Tibial artery (tissue), 4 donors: Measurements from ENCODE around the gene OAF.
"Not testable (repeated sequence)": the region's sequence is repeated elsewhere in the genome, so short reads cannot be mapped to it uniquely, and the experiment has no call there.

Experiments used
- DNase-seq, 2 donors: peaks; one replicate each; pipeline ENCODE4 v3.0.0-alpha.2; 2019
- H3K27ac ChIP-seq, 2 donors: fragments of 200-600 bp; sonication (generic) in 1 of 2; 1 replicate in 1 of 2; 2 replicates in 1 of 2; pipeline ENCODE4 v1.5.1; 2018 to 2019; ENCODE audit warnings: mild to moderate bottlenecking in 1 of 2
- H3K27me3 ChIP-seq, 2 donors: fragments of 200-600 bp; sonication (generic) in 1 of 2; one replicate each; pipeline versions ENCODE4 v1.5.1 to v1.6.0; 2016 to 2019
- H3K36me3 ChIP-seq, 3 donors: fragments of 200-600 bp; sonication (generic) in 2 of 3; one replicate each; pipeline ENCODE4 v1.5.1; 2016 to 2019; ENCODE audit warnings: mild to moderate bottlenecking in 2 of 3
- H3K4me1 ChIP-seq, 4 donors: fragments of 200-600 bp; sonication (generic) in 2 of 4; 1 replicate in 3 of 4; 2 replicates in 1 of 4; pipeline ENCODE4 v1.5.1; 2016 to 2019
- H3K4me3 ChIP-seq, 2 donors: fragments of 200-600 bp; sonication (generic) in 1 of 2; 1 replicate in 1 of 2; 2 replicates in 1 of 2; pipeline ENCODE4 v1.5.1; 2018 to 2019; ENCODE audit warnings: mild to moderate bottlenecking in 2 of 2
- H3K9me3 ChIP-seq, 3 donors: fragments of 200-600 bp; sonication (generic) in 1 of 3; one replicate each; pipeline ENCODE4 v1.5.1; 2016 to 2019
- intact Hi-C: fragments of 100-400 bp; cut with DNase I; formaldehyde crosslinking; loops from one replicate; pipeline ENCODE4 v1.15.0; 2023; ENCODE audit warnings: low total_unique reads
- TF ChIP-seq, protein P1 (sequence below), 2 experiments: fragments of 200-600 bp in 1 of 2; fragments of 450-650 bp in 1 of 2; IDR thresholded peaks; one replicate each; pipeline ENCODE4 v1.5.1; 2017 to 2019; ENCODE audit warnings: antibody characterized with exemption in 2 of 2, mild to moderate bottlenecking in 1 of 2, moderate library complexity in 1 of 2

Gene OAF

DNA sequence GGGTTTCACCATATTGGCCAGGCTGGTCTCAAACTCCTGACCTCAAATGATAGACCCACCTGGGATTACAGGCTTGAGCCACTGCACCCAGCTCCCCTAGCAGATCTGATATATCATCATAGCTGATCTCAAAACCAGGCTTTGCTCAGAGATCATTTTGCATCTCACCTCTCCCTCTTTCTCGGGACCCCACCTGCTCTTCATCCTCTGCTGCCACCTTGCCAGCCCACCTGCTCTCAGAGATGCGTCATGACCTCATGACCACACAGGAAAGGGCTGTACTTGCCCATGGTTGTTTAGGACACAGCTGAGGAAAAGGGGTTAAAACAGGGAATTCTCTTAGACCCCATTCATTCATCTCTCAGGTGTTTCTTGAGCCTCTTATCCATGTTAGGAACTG is 56.5 kb downstream of the OAF start:
- TF ChIP-seq, protein P1, sequence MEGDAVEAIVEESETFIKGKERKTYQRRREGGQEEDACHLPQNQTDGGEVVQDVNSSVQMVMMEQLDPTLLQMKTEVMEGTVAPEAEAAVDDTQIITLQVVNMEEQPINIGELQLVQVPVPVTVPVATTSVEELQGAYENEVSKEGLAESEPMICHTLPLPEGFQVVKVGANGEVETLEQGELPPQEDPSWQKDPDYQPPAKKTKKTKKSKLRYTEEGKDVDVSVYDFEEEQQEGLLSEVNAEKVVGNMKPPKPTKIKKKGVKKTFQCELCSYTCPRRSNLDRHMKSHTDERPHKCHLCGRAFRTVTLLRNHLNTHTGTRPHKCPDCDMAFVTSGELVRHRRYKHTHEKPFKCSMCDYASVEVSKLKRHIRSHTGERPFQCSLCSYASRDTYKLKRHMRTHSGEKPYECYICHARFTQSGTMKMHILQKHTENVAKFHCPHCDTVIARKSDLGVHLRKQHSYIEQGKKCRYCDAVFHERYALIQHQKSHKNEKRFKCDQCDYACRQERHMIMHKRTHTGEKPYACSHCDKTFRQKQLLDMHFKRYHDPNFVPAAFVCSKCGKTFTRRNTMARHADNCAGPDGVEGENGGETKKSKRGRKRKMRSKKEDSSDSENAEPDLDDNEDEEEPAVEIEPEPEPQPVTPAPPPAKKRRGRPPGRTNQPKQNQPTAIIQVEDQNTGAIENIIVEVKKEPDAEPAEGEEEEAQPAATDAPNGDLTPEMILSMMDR (IDR thresholded peaks at IDR 0.05): no peak
- intact Hi-C loops: no loop called here
- H3K4me1 ChIP-seq: no peaks in the 10 kb centered on the region
- no peak overlapping the region for H3K4me3 ChIP-seq
- H3K9me3 ChIP-seq: no peaks in the 10 kb centered on the region
- H3K27me3 ChIP-seq: peaks cover 0 to 27% of the 10 kb centered on the region in 2 donors
- H3K36me3 ChIP-seq: no peaks in the 10 kb centered on the region
- no peak overlapping the region for H3K27ac ChIP-seq
- no peak for DNase-seq

DNA sequence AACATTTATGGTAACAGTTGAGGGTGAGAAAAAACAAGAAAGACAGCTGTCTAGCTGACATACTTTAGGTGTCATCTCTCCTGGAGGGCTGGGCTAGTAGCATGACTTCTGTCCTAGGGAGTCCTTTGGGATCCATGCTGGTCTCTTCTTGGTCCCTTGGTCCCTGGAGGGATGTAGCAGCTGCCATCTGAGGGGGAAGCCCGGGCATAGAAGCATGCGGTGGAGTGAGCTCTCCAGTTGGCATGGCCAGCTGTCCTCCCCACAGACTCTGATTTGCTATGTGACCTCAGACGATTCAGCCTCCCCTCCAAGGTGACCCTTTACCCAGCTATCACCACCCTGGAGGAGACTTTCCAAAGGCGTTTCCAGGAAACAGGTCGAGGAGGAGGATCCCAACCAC is 57.9 kb downstream of the OAF start:
- Histone ChIP-seq H3K4me1 (no peaks in the 10 kb centered on the region), H3K4me3 (no peak overlapping the region), H3K36me3 (no peaks in the 10 kb centered on the region), H3K27me3 (peaks cover 0 to 27% of the 10 kb centered on the region in 2 donors), H3K9me3 (no peaks in the 10 kb centered on the region), H3K27ac (no peak overlapping the region)
- TF ChIP-seq, protein P1 (IDR thresholded peaks at IDR 0.05): no peak
- no peak for DNase-seq
- intact Hi-C loops: no loop called here

DNA sequence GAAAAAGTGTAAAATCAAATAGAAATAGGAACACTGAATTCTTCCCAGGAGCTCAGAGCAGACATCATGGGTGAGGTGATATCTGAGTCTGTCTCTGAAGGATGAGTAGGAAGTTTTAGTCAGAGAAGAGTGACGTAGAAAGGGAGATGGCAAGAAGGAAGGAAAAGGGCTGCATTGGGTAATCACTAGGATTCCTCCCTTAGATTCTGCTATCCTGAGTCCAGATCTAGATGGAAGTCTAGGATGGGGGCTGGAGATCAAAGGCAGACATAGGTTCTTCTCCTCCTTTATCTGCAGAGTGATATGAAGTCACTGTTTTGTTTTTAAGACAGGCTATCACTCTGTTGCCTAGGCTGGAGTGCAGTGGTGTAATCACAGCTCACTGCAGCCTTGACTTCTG is 59.6 kb downstream of the OAF start:
- Histone ChIP-seq H3K36me3 (no peaks in the 10 kb centered on the region), H3K4me1 (no peaks in the 10 kb centered on the region), H3K27me3 (peaks cover 0 to 25% of the 10 kb centered on the region in 2 donors), H3K27ac (no peak overlapping the region), H3K9me3 (no peaks in the 10 kb centered on the region), H3K4me3 (no peak overlapping the region)
- TF ChIP-seq, protein P1 (IDR thresholded peaks at IDR 0.05): no peak
- intact Hi-C loops: no loop called here
- DNase-seq: no peak

DNA sequence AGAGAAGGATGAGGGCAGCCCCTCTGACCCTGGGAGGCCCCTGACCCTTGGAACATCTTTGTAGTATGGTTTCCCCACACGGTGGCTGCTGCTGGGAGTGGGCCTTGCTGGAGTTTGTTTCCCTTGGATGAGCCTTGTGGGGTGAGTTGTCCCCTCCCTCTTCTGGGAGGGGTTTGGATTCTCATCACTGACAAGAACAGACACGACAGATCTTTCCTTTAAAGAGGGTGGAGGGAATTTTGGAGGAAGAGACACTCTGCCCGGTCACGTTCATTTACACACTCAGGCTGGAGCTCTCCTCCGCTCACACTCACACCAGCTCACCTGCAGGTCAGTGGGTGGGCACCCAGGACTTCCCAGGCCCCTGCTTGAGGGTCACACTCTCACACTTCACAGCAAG is 60.8 kb downstream of the OAF start:
- intact Hi-C loops: no loop called here
- peaks cover 0 to 25% of the 10 kb centered on the region in 2 donors for H3K27me3 ChIP-seq
- TF ChIP-seq, protein P1 (IDR thresholded peaks at IDR 0.05): no peak
- H3K9me3 ChIP-seq: no peaks in the 10 kb centered on the region
- no peak overlapping the region for H3K4me3 ChIP-seq
- H3K4me1 ChIP-seq: no peaks in the 10 kb centered on the region
- no peak overlapping the region for H3K27ac ChIP-seq
- DNase-seq: no peak
- no peaks in the 10 kb centered on the region for H3K36me3 ChIP-seq

DNA sequence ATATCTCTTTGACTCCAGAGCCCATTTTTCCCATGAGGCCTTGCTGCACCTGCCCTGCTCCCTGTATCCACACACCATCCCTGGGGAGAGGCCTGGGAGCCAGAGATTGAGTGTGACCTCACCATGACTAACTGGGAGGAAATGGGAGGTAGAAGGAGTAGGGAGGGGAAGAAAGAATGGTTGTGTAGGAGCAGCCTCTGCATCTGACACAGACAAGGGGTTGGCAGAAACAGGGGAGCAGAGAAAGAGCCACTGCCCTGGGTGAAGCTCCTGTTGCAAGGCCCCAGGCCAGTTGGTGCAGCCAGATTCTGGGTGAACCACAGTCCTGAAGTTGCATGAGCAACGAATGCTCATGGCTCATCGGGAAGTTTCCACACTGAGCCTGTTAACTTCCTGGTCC is 61.5 kb downstream of the OAF start:
- Histone ChIP-seq H3K9me3 (no peaks in the 10 kb centered on the region), H3K36me3 (no peaks in the 10 kb centered on the region), H3K4me3 (no peak overlapping the region), H3K4me1 (no peaks in the 10 kb centered on the region), H3K27me3 (peaks cover 0 to 20% of the 10 kb centered on the region in 2 donors), H3K27ac (no peak overlapping the region)
- intact Hi-C loops: no loop called here
- no peak for DNase-seq
- TF ChIP-seq, protein P1 (IDR thresholded peaks at IDR 0.05): no peak

DNA sequence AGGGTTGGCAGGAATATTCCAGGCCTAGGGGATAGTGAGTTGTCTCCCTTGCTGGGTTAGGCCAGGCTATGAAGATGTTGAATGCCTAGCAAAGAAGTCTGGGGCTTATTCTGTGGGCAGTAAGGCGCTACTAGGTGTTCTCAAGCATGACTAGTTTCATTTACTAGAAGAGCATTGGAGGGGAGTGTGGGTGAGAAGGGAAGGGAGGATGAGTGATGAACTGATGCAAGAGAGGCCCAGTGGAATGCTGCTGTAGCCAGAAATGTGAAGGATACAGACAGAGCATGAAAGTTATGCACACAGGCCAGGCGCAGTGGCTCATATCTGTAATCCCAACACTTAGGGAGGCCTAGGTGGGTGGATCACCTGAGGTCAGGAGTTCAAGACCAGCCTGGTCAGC is 62.6 kb downstream of the OAF start:
- Histone ChIP-seq H3K36me3 (no peaks in the 10 kb centered on the region), H3K27me3 (peaks cover 0 to 11% of the 10 kb centered on the region in 2 donors), H3K27ac (no peak overlapping the region), H3K4me1 (no peaks in the 10 kb centered on the region), H3K9me3 (no peaks in the 10 kb centered on the region), H3K4me3 (no peak overlapping the region)
- intact Hi-C loops: no loop called here
- DNase-seq: no peak
- TF ChIP-seq, protein P1 (IDR thresholded peaks at IDR 0.05): no peak

DNA sequence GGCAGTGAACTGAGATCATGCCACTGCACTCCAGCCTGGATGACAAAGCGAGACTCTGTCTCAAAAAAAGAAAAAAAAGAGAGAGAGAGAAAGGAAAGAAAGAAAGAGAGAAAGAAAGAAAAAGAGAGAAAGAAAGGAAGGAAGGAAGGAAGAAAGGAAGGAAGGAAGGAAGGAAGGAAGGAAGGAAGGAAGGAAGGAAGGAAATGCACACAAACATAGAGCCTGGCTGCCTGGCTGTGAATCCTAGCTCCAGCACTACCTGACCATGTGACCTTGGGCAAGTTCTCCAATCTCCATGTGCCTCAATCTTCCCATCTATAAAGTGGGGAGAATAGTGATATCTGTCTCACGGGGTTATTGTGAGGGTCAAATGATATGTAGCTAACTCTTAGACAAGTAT is 63.1 kb downstream of the OAF start:
- DNase-seq, intact Hi-C loops, H3K9me3 ChIP-seq, H3K4me3 ChIP-seq, H3K4me1 ChIP-seq, H3K36me3 ChIP-seq, H3K27me3 ChIP-seq, H3K27ac ChIP-seq: not testable (repeated sequence)
